OCI-LY3 (cell line): ENCODE data around the gene PPP1R15A.

Experiments
- CTCF ChIP-seq: fragments of 200-600, 300-600 bp; sonication (generic); IDR thresholded peaks from 2 replicates; pipeline ENCODE4 v1.5.1; 2014; ENCODE audit warnings: antibody characterized with exemption, low read length, low read depth
- EZH2phosphoT487 ChIP-seq: fragments of 200-600 bp; shearing (Covaris generic); IDR thresholded peaks from 2 replicates; pipeline ENCODE4 v1.6.1; 2018; ENCODE audit warnings: antibody characterized with exemption, mixed run types, low read depth

- TF ChIP-seq CTCF, result no peak
- no peak for TF ChIP-seq EZH2phosphoT487
Measured at GRCh38 chr19:48837687-48838086, 34.5 kb upstream of the PPP1R15A start.
